Ammon's horn (tissue), 1 donor: Measurements from ENCODE around the gene C1QTNF4.

Source experiments
- DNase-seq: peaks from one replicate; pipeline ENCODE4 v3.0.0-alpha.2; 2016; ENCODE audit warnings: low spot score

C1QTNF4 gene

GRCh38 chr11:47592970-47593369 lies 1.2 kb downstream of the C1QTNF4 start:
- no peak for DNase-seq

- no peak for DNase-seq
Measured at GRCh38 chr11:47592251-47592650, 2.0 kb downstream of the C1QTNF4 start.

GRCh38 chr11:47591764-47592163 lies 2.4 kb downstream of the C1QTNF4 start:
- no peak for DNase-seq

- no peak for DNase-seq
Measured at GRCh38 chr11:47589977-47590861, 4.0 kb downstream of the C1QTNF4 start.

GRCh38 chr11:47589584-47589976 lies 4.6 kb downstream of the C1QTNF4 start:
- no peak for DNase-seq

- no peak for DNase-seq
Measured at GRCh38 chr11:47589118-47589517, 5.1 kb downstream of the C1QTNF4 start.

GRCh38 chr11:47587723-47588326 lies 6.4 kb downstream of the C1QTNF4 start:
- peak; percentile 78 for DNase-seq

- no peak for DNase-seq
Measured at GRCh38 chr11:47587039-47587716, 7.0 kb downstream of the C1QTNF4 start.

- no peak for DNase-seq
Measured at GRCh38 chr11:47586098-47586855, 7.9 kb downstream of the C1QTNF4 start, which contains the start of gene FAM180B. FAM180B (plus strand) TSS chr11:47586678; CDS start chr11:47586769, 91 bp downstream.

GRCh38 chr11:47583844-47584243 lies 10.4 kb downstream of the C1QTNF4 start:
- no peak for DNase-seq

GRCh38 chr11:47578524-47579494 lies 15.4 kb downstream of the C1QTNF4 start, which contains the start of the genes KBTBD4 and NDUFS3:
KBTBD4 (minus strand) TSS chr11:47578970; CDS start chr11:47578951, 19 bp downstream.
NDUFS3 (plus strand) TSS chr11:47579074; CDS start chr11:47579092, 18 bp downstream.
- DNase-seq, result peak; percentile 94

- peak; percentile 27 for DNase-seq
Measured at GRCh38 chr11:47577460-47578041, 16.7 kb downstream of the C1QTNF4 start.

- DNase-seq, result peak; percentile 70
Measured at GRCh38 chr11:47573321-47573720, 20.9 kb downstream of the C1QTNF4 start.

- DNase-seq, result no peak
Measured at GRCh38 chr11:47572715-47573255, 21.4 kb downstream of the C1QTNF4 start.

GRCh38 chr11:47571895-47572294 lies 22.3 kb downstream of the C1QTNF4 start:
- DNase-seq, result no peak

- no peak for DNase-seq
Measured at GRCh38 chr11:47571357-47571729, 22.9 kb downstream of the C1QTNF4 start.

- no peak for DNase-seq
Measured at GRCh38 chr11:47570651-47571356, 23.4 kb downstream of the C1QTNF4 start.

GRCh38 chr11:47569646-47570045 lies 24.6 kb downstream of the C1QTNF4 start:
- DNase-seq, result no peak

GRCh38 chr11:47566149-47566698 lies 28.0 kb downstream of the C1QTNF4 start:
- DNase-seq, result no peak
